ENCODE data around the gene HSD11B2.

The HSD11B2 gene

GRCh38 chr16:67426950-67427349 is 4.0 kb upstream of the HSD11B2 start:
- no peaks in the 10 kb centered on the region for H3F3A ChIP-seq (ENCODE audit: control insufficient read depth, insufficient read depth)
- TF ChIP-seq CTCF (IDR thresholded peaks at IDR 0.05; ENCODE audit: low read depth, low read length, poor library complexity, severe bottlenecking): no peak
- TF ChIP-seq EZH2phosphoT487 (IDR thresholded peaks at IDR 0.05; ENCODE audit: borderline replicate concordance, low read length): no peak
- H3K4me1 ChIP-seq (ENCODE audit: control insufficient read depth, low read length): peaks cover 14% of the 10 kb centered on the region
- no peaks in the 10 kb centered on the region for H4K20me1 ChIP-seq (ENCODE audit: control insufficient read depth, insufficient read depth, low read depth, low read length)
- no peak overlapping the region for H3K4me2 ChIP-seq (ENCODE audit: low read length)
- H3K79me2 ChIP-seq (ENCODE audit: control insufficient read depth, low read length): no peaks in the 10 kb centered on the region
- no peak overlapping the region for H3K4me3 ChIP-seq (ENCODE audit: low read length)
- no peaks in the 10 kb centered on the region for H3K9me2 ChIP-seq (replicated peaks; ENCODE audit: control insufficient read depth, low read length)
- H3K27me3 ChIP-seq (ENCODE audit: control insufficient read depth, low read length): peaks cover 49% of the 10 kb centered on the region
- no peaks in the 10 kb centered on the region for H3K9me3 ChIP-seq (ENCODE audit: control insufficient read depth, insufficient read depth, low read length)
- H3K27ac ChIP-seq (ENCODE audit: low read depth, low read length): no peak overlapping the region
- H3K36me3 ChIP-seq (ENCODE audit: control insufficient read depth, low read length): no peaks in the 10 kb centered on the region

- no peaks in the 10 kb centered on the region for H3K36me3 ChIP-seq (ENCODE audit: control insufficient read depth, low read length)
- H3K27ac ChIP-seq (ENCODE audit: low read depth, low read length): no peak overlapping the region
- H3K9me3 ChIP-seq (ENCODE audit: control insufficient read depth, insufficient read depth, low read length): no peaks in the 10 kb centered on the region
- TF ChIP-seq CTCF (IDR thresholded peaks at IDR 0.05; ENCODE audit: low read depth, low read length, poor library complexity, severe bottlenecking): peak; percentile 86
- no peak for TF ChIP-seq EZH2phosphoT487 (IDR thresholded peaks at IDR 0.05; ENCODE audit: borderline replicate concordance, low read length)
- no peak overlapping the region for H3K4me2 ChIP-seq (ENCODE audit: low read length)
- no peak overlapping the region for H3K4me3 ChIP-seq (ENCODE audit: low read length)
- no peaks in the 10 kb centered on the region for H3K9me2 ChIP-seq (replicated peaks; ENCODE audit: control insufficient read depth, low read length)
- H3K4me1 ChIP-seq (ENCODE audit: control insufficient read depth, low read length): peaks cover 14% of the 10 kb centered on the region
- peaks cover 57% of the 10 kb centered on the region for H3K27me3 ChIP-seq (ENCODE audit: control insufficient read depth, low read length)
- no peaks in the 10 kb centered on the region for H3K79me2 ChIP-seq (ENCODE audit: control insufficient read depth, low read length)
- no peaks in the 10 kb centered on the region for H3F3A ChIP-seq (ENCODE audit: control insufficient read depth, insufficient read depth)
- H4K20me1 ChIP-seq (ENCODE audit: control insufficient read depth, insufficient read depth, low read depth, low read length): no peaks in the 10 kb centered on the region
These were observed 2.7 kb upstream of the HSD11B2 start for GRCh38 chr16:67428146-67428731.

GRCh38 chr16:67429053-67429798 is 1.7 kb upstream of the HSD11B2 start:
- Histone ChIP-seq H4K20me1 (ENCODE audit: control insufficient read depth, insufficient read depth, low read depth, low read length) (no peaks in the 10 kb centered on the region), H3K4me2 (ENCODE audit: low read length) (no peak overlapping the region), H3K36me3 (ENCODE audit: control insufficient read depth, low read length) (no peaks in the 10 kb centered on the region), H3K79me2 (ENCODE audit: control insufficient read depth, low read length) (no peaks in the 10 kb centered on the region), H3K27me3 (ENCODE audit: control insufficient read depth, low read length) (peaks cover 53% of the 10 kb centered on the region), H3K27ac (ENCODE audit: low read depth, low read length) (no peak overlapping the region), H3K4me3 (ENCODE audit: low read length) (no peak overlapping the region), H3K9me3 (ENCODE audit: control insufficient read depth, insufficient read depth, low read length) (no peaks in the 10 kb centered on the region), H3K9me2 (replicated peaks; ENCODE audit: control insufficient read depth, low read length) (no peaks in the 10 kb centered on the region), H3F3A (ENCODE audit: control insufficient read depth, insufficient read depth) (no peaks in the 10 kb centered on the region), H3K4me1 (ENCODE audit: control insufficient read depth, low read length) (peaks cover 11% of the 10 kb centered on the region)
- no peak for TF ChIP-seq EZH2phosphoT487 (IDR thresholded peaks at IDR 0.05; ENCODE audit: borderline replicate concordance, low read length)
- TF ChIP-seq CTCF (IDR thresholded peaks at IDR 0.05; ENCODE audit: low read depth, low read length, poor library complexity, severe bottlenecking): no peak

Data from DOHH2 (cell line).